Non-pigmented ciliary epithelial cell (primary cell): ENCODE results near the gene NHERF2.

ENCODE experiments used
- DNase-seq: peaks from one replicate; pipeline ENCODE4 v3.0.0-alpha.2; 2010; ENCODE audit warnings: low read depth

NHERF2 gene

DNA sequence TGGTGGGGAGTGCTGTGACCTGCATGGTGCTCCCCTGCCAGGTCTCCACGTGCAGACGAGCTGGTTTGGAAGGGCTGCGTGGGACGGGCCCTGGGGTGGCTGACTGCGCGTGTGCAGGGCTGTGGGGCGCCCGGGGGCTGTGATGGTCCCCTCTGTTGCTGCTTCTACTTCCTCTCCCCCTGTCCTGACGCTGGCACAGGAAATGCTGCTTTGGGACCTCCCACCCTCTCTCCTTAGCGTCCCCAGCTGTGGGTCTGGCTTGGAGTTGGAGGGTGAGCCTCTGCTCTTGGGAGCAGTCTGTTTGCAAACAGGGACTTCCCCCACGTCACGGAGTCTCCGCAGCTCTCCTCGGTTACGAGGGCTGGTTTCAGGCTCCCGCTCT is 56.3 kb downstream of the NHERF2 start:
- no peak for DNase-seq

DNA sequence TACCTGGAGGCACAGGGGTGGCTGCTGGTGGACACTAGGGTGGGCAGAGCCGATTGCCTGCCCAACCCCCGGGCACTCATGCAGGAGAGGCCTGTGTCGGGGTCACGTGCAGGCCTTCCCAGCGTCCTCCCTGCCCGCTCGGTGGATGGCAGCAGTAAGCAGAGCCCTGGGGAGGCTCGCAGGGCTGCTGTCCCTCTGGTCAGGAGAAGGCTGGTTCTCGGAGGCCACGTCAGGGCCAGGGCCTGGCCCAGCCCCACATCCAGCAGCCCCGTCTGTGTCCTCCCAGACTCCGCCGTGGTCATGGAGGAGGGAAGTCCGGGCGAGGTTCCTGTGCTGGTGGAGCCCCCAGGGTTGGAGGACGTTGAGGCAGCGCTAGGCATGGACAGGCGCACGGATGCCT is 56.7 kb downstream of the NHERF2 start:
- DNase-seq, result no peak

DNA sequence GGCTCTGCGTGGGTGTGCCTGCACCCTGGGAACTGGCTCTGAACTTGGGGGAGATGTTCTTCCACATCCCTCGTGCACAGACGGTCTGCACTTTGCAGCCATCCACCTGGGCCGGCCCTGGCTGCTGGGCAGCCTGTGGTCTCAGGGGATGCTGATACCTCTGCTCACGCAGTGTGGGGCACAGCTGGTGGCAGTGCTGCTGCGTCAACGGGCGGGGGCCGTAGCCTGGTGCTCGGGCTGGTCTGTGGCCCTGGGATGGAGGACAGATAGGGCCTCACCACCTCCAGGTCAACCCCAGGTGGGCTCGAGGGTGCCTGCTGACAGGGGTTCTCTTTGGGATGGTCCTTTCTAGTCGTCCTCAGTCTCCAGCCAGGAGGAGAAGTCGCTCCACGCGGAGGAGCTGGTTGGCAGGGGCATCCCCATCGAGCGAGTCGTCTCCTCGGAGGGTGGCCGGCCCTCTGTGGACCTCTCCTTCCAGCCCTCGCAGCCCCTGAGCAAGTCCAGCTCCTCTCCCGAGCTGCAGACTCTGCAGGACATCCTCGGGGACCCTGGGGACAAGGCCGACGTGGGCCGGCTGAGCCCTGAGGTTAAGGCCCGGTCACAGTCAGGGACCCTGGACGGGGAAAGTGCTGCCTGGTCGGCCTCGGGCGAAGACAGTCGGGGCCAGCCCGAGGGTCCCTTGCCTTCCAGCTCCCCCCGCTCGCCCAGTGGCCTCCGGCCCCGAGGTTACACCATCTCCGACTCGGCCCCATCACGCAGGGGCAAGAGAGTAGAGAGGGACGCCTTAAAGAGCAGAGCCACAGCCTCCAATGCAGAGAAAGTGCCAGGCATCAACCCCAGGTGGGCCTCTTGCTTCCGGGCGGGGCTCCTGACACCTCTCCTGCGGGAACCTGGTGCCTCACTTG is 57.4 kb downstream of the NHERF2 start:
- no peak for DNase-seq

DNA sequence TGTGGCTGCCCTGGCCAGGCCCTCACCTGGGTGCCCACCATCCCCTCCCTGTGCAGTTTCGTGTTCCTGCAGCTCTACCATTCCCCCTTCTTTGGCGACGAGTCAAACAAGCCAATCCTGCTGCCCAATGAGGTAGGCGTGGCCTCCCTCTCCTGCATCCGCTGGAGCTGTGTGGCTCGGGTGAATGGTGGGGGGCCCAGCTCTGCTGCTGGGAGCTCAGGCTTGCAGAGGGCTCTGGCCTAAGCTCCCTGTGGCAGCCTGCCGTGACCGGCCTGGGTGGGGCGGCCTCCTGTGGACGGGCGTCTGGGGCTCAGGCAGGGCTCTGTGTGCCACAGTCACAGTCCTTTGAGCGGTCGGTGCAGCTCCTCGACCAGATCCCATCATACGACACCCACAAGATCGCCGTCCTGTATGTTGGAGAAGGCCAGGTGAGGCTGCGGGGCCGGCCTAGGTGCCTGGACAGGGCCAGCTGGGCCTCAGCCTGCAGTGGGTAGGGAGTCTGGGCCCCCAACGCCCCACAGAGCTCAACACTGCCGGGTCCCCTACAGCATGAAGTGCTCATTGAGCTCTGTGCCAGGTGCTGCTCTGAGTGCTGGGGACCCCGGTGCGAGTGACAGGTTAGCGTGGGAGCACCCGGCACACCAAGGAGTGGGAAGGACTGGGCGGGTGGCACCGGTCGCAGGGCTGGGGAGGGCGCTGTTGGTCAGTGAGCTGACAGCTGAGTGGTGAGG is 58.4 kb downstream of the NHERF2 start:
- DNase-seq, result no peak

DNA sequence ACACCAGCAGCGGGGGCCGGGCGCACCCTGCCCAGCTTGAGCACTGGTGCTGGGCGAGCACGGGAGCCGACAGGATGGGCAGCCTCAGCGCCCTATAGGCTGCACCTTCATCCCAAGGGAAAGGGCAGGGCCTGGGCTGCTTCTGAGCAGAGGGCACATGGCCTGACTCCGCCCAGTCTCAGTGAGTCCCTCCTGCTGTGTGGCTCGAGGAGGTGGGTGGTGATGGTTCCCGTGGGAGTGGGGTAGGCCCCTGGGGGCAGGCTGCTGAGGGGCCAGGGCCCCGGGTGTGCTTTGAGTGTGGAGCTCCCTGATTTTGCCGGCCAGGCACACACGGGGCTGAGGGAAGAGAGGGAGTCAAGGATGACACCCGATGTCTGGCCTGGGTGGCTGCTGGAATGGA is 59.0 kb downstream of the NHERF2 start:
- no peak for DNase-seq

DNA sequence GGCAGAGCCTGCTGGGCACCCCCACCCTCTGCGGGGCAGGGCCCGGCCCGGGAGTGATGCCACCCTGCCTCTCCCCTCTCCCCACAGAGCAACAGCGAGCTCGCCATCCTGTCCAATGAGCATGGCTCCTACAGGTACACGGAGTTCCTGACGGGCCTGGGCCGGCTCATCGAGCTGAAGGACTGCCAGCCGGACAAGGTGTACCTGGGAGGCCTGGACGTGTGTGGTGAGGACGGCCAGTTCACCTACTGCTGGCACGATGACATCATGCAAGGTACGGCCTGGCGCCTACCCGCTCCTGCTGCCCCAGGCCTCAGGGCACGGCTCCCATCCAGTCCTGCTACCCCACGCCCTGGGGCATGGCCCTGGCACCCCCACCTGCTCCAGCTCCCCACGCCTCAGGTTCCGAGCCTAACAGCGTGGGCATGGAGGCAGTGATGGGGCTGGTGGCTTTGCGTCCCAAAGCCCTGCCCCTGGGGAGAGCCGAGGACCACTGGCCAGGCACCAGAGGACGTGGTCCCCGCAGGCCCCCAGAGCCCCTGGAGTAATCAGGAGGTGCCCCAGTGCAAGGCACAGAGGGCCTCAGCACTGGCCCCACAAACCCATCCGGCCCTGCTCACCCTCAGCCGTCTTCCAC is 59.5 kb downstream of the NHERF2 start:
- DNase-seq, result no peak

DNA sequence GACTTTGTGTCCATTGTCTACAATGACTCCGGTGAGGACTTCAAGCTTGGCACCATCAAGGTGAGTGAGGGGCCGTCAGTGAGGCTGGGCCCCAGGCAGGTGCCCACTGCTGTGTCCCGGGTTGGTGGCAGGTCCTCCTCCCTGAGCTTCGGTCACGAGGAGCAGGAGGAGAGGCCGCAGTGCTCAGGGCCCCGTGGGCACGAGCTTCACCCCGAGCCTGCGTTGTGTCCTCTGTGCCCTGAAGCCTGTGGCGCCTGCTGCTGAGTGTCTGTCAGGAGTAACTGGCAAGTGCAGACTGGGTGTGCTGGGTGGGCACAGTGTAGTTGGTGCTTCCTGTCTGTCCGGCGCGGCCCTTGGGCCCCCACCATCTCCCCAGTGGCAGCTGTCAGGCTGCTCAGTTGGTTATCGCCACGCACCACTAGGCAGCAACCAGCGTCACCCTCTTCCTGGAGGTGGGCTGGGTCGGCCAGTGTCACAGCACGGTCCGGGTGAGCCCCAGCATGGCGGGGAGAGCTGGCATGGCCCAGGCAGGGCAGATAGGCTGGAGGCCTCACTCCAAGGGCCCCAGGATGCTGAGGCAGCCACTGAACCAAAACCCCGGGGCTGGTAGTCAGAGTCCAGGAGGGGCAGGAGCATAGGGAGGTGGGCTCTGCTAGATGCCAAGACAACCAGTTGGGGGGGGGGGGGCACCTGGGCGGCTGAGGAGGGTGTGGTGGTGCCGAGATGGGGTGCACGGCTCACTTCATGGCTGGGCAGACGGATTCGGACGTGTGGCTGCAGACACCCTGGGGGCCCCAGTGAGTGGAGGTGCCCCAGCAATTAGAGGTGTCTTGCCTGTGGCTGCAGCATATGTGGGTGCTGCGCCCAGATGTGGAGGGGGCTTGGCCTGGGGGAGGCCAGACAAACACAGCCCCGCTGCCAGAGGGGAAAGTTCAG is 60.4 kb downstream of the NHERF2 start:
- no peak for DNase-seq

DNA sequence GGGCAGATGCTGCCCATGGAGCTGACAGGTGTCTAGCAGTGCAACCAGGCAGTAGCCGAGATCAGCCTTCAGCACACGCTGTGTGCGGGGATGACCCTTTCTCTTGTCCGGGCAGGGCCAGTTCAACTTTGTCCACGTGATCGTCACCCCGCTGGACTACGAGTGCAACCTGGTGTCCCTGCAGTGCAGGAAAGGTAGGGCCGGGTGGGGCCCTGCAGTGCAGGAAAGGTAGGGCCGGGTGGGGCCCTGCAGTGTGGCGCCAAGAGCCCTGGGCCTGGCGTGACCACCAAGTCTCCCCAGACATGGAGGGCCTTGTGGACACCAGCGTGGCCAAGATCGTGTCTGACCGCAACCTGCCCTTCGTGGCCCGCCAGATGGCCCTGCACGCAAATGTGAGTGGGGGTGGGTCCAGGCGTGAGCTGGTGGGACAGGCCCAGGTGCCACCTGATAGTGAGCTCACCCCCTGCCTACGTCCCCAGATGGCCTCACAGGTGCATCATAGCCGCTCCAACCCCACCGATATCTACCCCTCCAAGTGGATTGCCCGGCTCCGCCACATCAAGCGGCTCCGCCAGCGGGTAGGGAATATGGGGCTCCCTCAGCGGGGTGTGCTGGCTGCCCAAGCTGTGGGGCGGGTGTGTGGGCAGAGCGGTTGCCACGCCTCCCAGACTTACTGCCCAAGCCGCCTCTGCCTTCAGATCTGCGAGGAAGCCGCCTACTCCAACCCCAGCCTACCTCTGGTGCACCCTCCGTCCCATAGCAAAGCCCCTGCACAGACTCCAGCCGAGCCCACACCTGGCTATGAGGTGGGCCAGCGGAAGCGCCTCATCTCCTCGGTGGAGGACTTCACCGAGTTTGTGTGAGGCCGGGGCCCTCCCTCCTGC is 61.3 kb downstream of the NHERF2 start:
- DNase-seq, result no peak
